GM20000 (cell line): ENCODE results near the gene ZFHX2.

ENCODE experiments used
- DNase-seq: peaks from one replicate; pipeline ENCODE4 v3.0.0; 2012; ENCODE audit warnings: low spot score
- TF ChIP-seq, protein P1 (sequence below): IDR thresholded peaks from 2 replicates; pipeline ENCODE4 v1.5.1; 2012; ENCODE audit warnings: mild to moderate bottlenecking, control low read depth; ENCODE audit errors: extremely low read depth, missing control alignments

The ZFHX2 gene

DNA sequence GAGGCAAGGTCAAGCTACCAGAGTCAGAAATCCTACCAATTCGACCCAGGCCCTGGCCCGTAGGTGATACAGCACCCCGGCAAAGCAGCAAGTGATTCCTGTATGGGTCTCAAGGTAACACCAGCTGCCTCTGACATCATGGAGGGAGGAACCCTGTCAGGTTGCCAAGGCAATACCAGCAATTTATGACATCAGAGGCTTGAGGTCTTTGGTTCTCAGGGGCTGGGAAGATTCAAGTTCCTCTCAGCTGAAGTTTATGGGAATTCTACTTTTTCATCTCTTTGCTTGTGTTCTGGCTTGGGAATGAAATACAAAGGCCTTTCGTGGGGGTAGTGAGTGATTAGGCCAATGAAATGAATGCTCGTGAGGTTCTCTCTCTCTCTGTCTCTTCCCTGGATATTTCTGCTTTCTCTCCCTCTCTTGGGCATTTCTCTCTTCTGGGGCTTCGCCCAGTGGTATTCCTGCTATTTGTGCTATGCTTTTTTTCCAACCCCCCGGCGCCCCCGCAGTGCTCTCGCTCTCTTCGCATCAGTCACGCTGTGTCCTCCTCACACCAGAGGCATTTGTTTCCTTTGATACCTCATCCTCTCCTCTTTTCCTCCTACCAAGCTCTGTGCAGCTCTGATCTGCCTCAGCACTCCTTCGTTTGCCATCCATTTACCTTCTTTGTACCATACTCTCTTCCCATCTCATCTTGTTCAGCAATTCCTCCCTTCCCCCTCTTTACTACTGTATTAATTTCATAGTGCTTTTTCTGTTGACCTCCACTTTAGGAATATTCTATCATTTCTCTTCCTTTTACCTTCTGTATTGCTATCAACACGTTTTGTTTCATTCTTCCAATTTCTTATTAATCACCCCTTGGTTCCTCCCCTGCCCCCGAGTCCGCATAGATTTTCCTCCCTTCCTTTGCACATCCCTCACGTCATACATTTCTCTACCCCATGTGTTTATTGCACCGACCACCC is 2.9 kb downstream of the ZFHX2 start:
- TF ChIP-seq, protein P1, sequence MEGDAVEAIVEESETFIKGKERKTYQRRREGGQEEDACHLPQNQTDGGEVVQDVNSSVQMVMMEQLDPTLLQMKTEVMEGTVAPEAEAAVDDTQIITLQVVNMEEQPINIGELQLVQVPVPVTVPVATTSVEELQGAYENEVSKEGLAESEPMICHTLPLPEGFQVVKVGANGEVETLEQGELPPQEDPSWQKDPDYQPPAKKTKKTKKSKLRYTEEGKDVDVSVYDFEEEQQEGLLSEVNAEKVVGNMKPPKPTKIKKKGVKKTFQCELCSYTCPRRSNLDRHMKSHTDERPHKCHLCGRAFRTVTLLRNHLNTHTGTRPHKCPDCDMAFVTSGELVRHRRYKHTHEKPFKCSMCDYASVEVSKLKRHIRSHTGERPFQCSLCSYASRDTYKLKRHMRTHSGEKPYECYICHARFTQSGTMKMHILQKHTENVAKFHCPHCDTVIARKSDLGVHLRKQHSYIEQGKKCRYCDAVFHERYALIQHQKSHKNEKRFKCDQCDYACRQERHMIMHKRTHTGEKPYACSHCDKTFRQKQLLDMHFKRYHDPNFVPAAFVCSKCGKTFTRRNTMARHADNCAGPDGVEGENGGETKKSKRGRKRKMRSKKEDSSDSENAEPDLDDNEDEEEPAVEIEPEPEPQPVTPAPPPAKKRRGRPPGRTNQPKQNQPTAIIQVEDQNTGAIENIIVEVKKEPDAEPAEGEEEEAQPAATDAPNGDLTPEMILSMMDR, result no peak
- no peak for DNase-seq

DNA sequence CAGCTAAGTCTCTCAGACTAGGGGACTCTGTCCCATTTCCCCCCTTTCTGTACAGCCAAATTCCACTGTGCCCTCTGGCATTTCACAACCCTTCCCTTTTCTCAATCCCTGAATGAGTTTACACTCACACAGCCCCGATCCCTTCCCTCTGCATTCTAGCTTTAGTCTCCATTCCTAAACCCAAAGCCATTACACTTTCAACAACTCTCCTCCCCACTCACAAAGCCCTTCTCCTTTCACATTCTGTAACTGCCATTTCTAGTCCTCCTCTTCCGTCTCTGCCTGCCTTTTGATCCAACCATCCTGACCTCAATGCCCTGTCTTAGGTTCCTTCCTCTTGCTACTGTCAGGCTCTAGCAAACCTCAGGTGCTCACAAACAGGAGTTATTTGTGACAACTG is 3.6 kb downstream of the ZFHX2 start:
- TF ChIP-seq, protein P1, result no peak
- no peak for DNase-seq

DNA sequence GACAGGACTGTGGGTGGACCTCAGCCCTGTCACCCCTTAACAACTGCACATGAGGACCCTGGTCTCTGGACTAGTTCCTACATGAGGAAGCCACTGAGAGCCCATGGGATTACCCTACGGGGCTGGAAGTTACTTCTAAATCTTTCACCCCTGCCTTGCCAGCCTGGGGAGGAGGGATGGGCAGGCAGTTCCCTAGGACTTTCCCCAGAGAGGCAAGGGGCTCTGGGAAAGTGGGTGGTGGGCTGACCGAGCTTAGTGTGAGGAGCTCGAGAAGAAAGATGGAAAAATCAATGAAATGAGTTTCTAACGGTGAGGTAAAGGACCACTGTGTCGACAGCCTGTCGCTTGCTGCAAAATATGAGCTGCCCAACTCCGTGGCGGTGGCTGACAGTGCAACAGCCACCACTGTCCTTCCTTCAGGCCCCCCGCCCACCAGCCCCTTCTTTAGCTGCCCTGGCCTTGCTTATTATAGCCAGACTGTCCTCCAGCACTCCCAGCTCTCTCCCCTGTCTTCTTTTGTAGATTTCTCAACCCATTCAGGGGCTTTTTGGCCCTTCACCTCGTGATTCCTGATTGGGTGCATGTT is 5.0 kb downstream of the ZFHX2 start:
- DNase-seq, result no peak
- TF ChIP-seq, protein P1, result no peak

DNA sequence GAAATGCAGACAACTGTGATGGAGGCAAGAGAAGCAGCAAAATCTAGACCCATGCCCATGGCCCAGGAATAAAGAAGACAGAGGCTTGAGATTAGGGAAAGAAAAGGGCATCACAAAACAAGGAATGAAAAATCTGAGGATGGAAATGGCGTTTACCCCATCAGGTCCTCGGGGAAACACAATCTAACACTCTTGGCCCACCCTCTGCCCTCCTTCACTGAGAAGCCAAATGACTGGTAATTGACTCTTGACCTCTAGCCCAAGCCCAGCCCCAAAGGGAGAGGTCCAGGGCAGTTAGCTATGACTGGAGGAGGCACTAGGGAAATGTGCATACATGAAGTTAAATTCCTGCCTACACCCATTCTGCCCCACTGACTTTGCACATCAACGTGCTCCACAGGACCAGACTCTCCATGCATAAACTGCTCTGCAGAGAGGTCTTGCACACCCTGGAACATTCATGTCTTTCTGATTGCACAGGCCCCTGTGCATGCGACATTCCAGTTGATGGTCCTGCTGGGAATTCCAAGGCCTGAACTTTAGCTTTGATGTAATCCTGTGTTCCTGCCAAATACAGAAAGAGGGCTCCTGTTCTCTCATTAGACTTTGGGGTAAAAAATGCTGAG is 5.7 kb downstream of the ZFHX2 start:
- TF ChIP-seq, protein P1, result no peak
- DNase-seq, result no peak

DNA sequence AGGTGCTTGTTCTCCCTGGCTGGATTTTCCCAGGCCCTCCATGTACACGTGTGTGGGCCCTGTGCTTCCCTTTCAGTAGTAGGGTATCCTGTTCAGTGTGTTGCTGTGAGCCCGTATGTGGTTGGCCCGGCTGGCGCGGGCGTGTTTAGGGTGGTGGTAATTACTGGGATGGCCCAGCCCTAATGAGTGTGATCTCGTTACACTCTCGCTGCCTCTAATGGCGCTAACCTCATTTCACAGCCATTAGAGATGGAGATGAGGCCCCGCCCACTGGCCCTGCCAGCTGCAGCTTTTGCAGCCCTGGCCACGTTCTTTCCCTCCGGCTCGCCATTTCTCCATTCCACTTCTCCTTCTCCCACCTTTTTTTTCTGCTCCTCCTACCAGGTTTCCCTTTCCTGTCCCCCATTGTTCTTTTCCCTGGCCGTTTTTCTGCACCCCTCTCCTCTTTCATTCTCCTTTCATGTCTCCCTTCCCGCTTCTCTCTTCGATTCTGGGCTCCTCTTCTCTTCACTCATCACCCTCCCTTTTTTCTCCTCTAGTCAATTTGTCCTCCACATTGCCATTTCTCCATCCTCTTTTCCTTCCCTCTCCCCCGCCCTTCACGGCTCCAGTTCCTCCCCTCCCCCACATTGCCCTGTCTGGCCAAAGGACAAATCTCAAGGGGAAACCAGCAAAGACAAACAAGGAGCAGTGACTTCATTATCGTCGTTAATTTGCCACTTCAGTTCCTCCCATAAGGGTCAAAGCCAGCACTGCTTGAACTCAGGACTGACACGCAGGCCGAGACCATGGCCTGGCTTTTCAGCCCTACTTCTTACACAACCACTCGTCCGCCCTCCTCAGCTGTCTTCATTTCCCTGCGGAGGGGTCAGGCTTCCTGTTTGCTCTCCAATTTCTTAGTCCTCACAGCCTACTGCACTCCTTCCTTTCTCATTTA is 6.8 kb downstream of the ZFHX2 start:
- TF ChIP-seq, protein P1, result no peak
- DNase-seq, result no peak

DNA sequence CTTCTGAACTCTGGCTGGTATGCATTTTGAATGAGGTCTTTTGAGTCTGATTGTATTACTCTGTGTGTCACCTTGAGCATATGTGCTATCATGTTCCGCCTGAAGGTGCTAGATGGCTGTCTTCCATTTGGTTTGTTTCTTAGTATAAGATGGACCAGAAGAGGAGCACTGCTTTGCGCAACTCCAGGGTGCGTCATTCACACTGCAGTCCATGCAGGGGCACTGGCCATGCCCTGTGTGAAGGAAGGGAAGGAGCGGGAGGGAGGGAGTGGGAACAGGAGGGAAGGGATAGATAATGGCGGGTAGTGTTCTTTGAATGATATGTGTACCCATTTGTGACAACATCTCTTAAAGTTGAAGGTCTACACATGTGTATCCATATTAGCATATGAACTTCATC is 8.2 kb downstream of the ZFHX2 start:
- DNase-seq, result no peak
- TF ChIP-seq, protein P1, result no peak
